ENCODE measurements around the gene DAB2IP.

Gene DAB2IP

DNA sequence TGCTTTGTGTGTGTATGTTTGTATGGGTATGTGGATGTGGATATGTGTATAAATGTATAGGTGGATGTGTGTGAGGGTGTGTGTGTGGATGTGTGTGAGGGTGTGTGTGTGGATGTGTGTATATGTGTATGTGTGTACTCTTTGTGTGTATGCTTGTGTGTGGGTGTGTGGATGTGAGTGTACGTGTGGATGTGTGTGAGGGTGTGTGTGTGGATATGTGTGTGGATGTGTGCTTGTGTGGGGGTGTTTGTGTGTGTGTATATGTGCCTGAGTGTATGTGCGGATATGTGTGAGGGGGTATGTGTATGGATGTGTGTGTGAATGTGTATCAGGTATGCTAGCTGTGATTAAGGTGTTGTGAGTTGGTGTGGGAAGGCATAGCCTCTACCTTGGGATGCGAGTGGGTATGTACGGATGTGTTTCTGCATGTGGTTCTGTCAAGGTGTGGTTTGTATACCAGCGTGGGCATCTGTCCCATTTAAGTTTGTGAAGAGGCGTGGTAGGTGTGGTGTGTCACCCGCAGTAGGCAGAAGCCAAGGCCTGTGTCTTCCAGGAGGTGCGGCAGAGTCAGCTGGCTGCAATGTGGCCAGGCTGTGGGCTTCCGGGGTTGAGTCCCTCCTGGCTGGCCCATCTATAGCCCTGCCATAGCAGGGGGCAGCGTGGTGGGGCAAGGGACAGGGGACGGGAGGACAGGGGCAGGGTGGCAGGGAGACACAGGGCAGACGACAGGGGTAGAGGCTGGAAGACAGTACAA, 155.8 kb downstream of the DAB2IP start:
- Histone ChIP-seq H3K9me3 (ENCODE audit: control insufficient read depth, insufficient read depth, low read depth, low read length) (no peaks in the 10 kb centered on the region), H3K27ac (ENCODE audit: extremely low read depth, low read depth, low read length) (no peak overlapping the region), H3K36me3 (ENCODE audit: control insufficient read depth in 2 of 2, insufficient read depth in 1 of 2, low read length in 2 of 2) (no peaks in the 10 kb centered on the region), H3K4me1 (ENCODE audit: control insufficient read depth, insufficient read depth, low read length) (no peaks in the 10 kb centered on the region), H3K4me3 (ENCODE audit: low read depth, low read length) (no peak overlapping the region)
- TF ChIP-seq, protein P1, sequence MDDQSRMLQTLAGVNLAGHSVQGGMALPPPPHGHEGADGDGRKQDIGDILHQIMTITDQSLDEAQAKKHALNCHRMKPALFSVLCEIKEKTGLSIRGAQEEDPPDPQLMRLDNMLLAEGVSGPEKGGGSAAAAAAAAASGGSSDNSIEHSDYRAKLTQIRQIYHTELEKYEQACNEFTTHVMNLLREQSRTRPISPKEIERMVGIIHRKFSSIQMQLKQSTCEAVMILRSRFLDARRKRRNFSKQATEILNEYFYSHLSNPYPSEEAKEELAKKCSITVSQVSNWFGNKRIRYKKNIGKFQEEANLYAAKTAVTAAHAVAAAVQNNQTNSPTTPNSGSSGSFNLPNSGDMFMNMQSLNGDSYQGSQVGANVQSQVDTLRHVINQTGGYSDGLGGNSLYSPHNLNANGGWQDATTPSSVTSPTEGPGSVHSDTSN (CRISPR knock-in tag; IDR thresholded peaks at IDR 0.05), result no peak
- TF ChIP-seq ZNF416 (tag by site-specific recombination; IDR thresholded peaks at IDR 0.05) (no peak), ZBTB8A (tag by site-specific recombination; IDR thresholded peaks at IDR 0.05) (no peak), ZNF157 (tag by site-specific recombination; IDR thresholded peaks at IDR 0.05) (no peak), ZNF335 (tag by site-specific recombination; conservative IDR thresholded peaks at IDR 0.05) (no peak), ZNF211 (tag by site-specific recombination; IDR thresholded peaks at IDR 0.05; ENCODE audit: low read depth) (no peak), ZNF747 (tag by site-specific recombination; IDR thresholded peaks at IDR 0.05) (no peak), ZBTB26 (tag by site-specific recombination; optimal IDR thresholded peaks at IDR 0.05) (no peak), ZNF561 (tag by site-specific recombination; IDR thresholded peaks at IDR 0.05; ENCODE audit: borderline replicate concordance) (no peak), ZNF785 (tag by site-specific recombination; IDR thresholded peaks at IDR 0.05) (no peak), ZNF140 (tag by site-specific recombination; IDR thresholded peaks at IDR 0.05) (no peak), ZNF18 (tag by site-specific recombination; IDR thresholded peaks at IDR 0.05) (no peak), ZFHX2 (tag by site-specific recombination; conservative IDR thresholded peaks at IDR 0.05) (peak; percentile 77), GLI2 (tag by site-specific recombination; IDR thresholded peaks at IDR 0.05; ENCODE audit: borderline replicate concordance, low read depth) (no peak), ZNF624 (tag by site-specific recombination; IDR thresholded peaks at IDR 0.05) (no peak), EGR2 (tag by site-specific recombination; IDR thresholded peaks at IDR 0.05; ENCODE audit: low read depth) (peak; percentile 84)
- TF ChIP-seq, protein P2, sequence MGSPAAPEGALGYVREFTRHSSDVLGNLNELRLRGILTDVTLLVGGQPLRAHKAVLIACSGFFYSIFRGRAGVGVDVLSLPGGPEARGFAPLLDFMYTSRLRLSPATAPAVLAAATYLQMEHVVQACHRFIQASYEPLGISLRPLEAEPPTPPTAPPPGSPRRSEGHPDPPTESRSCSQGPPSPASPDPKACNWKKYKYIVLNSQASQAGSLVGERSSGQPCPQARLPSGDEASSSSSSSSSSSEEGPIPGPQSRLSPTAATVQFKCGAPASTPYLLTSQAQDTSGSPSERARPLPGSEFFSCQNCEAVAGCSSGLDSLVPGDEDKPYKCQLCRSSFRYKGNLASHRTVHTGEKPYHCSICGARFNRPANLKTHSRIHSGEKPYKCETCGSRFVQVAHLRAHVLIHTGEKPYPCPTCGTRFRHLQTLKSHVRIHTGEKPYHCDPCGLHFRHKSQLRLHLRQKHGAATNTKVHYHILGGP (tag by site-specific recombination; IDR thresholded peaks at IDR 0.05), result no peak
- TF ChIP-seq, protein P3, sequence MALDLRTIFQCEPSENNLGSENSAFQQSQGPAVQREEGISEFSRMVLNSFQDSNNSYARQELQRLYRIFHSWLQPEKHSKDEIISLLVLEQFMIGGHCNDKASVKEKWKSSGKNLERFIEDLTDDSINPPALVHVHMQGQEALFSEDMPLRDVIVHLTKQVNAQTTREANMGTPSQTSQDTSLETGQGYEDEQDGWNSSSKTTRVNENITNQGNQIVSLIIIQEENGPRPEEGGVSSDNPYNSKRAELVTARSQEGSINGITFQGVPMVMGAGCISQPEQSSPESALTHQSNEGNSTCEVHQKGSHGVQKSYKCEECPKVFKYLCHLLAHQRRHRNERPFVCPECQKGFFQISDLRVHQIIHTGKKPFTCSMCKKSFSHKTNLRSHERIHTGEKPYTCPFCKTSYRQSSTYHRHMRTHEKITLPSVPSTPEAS (tag by site-specific recombination; IDR thresholded peaks at IDR 0.05), result peak; percentile 82
- POLR2A ChIA-PET, result no interaction called here
- CTCF ChIA-PET, result no interaction called here

DNA sequence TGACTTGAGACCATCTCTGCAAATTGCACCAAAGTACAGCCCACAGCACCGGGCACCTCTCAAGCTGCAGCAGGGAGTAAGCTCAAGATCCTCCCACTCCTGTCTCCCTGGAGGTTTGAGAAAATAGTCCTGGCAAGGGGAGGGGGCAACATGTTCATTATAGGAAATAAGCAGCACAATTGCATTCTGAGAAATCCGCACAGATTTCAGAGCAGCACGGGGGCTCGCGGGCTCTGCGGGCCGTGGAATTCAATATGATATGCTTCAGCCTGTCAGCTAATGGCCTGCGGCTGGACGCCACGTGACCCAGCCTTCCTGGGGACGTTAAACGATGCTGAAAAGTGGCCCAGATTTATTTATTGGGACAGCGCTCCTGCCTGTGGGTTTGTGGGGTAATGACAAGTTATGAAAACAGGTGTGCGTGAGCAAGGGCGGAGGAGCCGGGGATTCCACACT, 156.4 kb downstream of the DAB2IP start:
- Histone ChIP-seq H3K36me3 (ENCODE audit: control insufficient read depth in 2 of 2, insufficient read depth in 1 of 2, low read length in 2 of 2) (no peaks in the 10 kb centered on the region), H3K4me3 (ENCODE audit: low read depth, low read length) (no peak overlapping the region), H3K9me3 (ENCODE audit: control insufficient read depth, insufficient read depth, low read depth, low read length) (no peaks in the 10 kb centered on the region), H3K4me1 (ENCODE audit: control insufficient read depth, insufficient read depth, low read length) (no peaks in the 10 kb centered on the region), H3K27ac (ENCODE audit: extremely low read depth, low read depth, low read length) (no peak overlapping the region)
- POLR2A ChIA-PET, result no interaction called here
- CTCF ChIA-PET, result no interaction called here
- TF ChIP-seq ZNF768 (tag by site-specific recombination; IDR thresholded peaks at IDR 0.05) (no peak), ZNF202 (tag by site-specific recombination; IDR thresholded peaks at IDR 0.05; ENCODE audit: borderline replicate concordance) (no peak), ZSCAN23 (tag by site-specific recombination; IDR thresholded peaks at IDR 0.05) (no peak), ZSCAN30 (tag by site-specific recombination; IDR thresholded peaks at IDR 0.05) (no peak), ZNF350 (tag by site-specific recombination; IDR thresholded peaks at IDR 0.05) (no peak), ZNF473 (tag by site-specific recombination; IDR thresholded peaks at IDR 0.05) (no peak)
- TF ChIP-seq, protein P4, sequence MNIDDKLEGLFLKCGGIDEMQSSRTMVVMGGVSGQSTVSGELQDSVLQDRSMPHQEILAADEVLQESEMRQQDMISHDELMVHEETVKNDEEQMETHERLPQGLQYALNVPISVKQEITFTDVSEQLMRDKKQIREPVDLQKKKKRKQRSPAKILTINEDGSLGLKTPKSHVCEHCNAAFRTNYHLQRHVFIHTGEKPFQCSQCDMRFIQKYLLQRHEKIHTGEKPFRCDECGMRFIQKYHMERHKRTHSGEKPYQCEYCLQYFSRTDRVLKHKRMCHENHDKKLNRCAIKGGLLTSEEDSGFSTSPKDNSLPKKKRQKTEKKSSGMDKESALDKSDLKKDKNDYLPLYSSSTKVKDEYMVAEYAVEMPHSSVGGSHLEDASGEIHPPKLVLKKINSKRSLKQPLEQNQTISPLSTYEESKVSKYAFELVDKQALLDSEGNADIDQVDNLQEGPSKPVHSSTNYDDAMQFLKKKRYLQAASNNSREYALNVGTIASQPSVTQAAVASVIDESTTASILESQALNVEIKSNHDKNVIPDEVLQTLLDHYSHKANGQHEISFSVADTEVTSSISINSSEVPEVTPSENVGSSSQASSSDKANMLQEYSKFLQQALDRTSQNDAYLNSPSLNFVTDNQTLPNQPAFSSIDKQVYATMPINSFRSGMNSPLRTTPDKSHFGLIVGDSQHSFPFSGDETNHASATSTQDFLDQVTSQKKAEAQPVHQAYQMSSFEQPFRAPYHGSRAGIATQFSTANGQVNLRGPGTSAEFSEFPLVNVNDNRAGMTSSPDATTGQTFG (tag by site-specific recombination; IDR thresholded peaks at IDR 0.05; ENCODE audit: borderline replicate concordance), result no peak
